Testis (tissue), 2 donors: ENCODE measurements around the gene FAM20A.

Source experiments
- CTCF ChIP-seq, 3 experiments: fragments of 450-650 bp in 2 of 3; fragments of 200-600 bp in 1 of 3; sonication (generic) in 1 of 3; IDR thresholded peaks; one replicate each; pipeline ENCODE4 v1.5.1; 2016 to 2019; ENCODE audit warnings: antibody characterized with exemption in 3 of 3, mild to moderate bottlenecking in 2 of 3, moderate library complexity in 1 of 3
- POLR2A ChIP-seq: fragments of 450-650 bp; IDR thresholded peaks from one replicate; pipeline ENCODE4 v1.6.1; 2017; ENCODE audit warnings: antibody characterized with exemption, mild to moderate bottlenecking, moderate library complexity

DNA sequence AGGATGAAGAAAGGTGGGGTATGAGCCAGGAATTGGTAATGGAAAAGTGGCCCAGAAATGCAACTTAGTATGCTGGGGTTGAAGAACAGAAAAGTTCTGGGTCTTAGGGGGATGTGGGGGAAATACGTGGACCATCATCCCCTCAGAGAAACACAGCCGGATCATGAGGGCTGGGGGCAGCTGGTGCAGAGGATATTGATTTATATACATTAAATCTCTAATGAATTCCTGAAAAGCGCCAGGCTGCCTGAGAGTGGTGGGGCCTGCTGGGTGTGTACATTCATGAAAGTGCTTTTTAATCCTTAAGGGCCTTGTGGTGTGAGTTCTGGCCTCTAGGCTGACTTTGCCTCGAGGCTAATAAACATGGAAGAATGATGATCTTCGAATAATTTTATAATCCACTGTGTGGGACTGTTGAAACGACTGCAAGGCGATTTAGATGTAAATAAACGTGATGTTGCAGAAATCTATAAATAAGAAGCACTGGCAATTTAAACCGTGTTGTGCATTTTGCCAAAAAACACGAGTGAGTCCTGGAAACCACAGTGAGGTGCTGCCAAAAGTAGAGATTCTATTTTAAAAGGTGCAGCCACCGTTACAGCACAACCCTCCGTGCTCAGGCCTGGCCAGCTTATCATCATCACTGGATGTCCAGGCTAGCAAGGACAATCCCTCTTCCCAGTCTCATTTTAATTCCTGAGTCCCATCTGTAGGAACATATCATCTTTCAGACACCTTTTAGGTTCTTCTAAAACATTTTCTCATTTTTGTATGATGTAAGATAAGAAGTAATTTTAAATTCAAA is 56.9 kb downstream of the FAM20A start:
- TF ChIP-seq CTCF (IDR thresholded peaks at IDR 0.05) (no peak), POLR2A (no peak)
